Measurements from ENCODE around the gene PGAP3.
A peak's percentile ranks its signal among the peaks of the same experiment; 100 is the strongest.
"Not testable (repeated sequence)": the region's sequence is repeated elsewhere in the genome, so short reads cannot be mapped to it uniquely, and the experiment has no call there.

The PGAP3 gene

GRCh38 chr17:39729280-39729851 lies 41.5 kb upstream of the PGAP3 start:
- peak overlapping the region; percentile 62 for H3K4me3 ChIP-seq (ENCODE audit: low read depth, low read length)
- TF ChIP-seq CTCF (IDR thresholded peaks at IDR 0.05; ENCODE audit: low read depth, low read length): no peak

- no peak overlapping the region for H3K4me3 ChIP-seq (ENCODE audit: low read depth, low read length)
- TF ChIP-seq CTCF (IDR thresholded peaks at IDR 0.05; ENCODE audit: low read depth, low read length): no peak
Observed at GRCh38 chr17:39727556-39727955, 39.7 kb upstream of the PGAP3 start.

- no peak for TF ChIP-seq CTCF (IDR thresholded peaks at IDR 0.05; ENCODE audit: low read depth, low read length)
Observed at GRCh38 chr17:39726617-39727016, 38.8 kb upstream of the PGAP3 start.

GRCh38 chr17:39725923-39726322 lies 38.1 kb upstream of the PGAP3 start:
- H3K4me3 ChIP-seq (ENCODE audit: low read depth, low read length): not testable (repeated sequence)

More at GRCh38 chr17:39726617-39727016, 38.8 kb upstream of the PGAP3 start:
- H3K4me3 ChIP-seq (ENCODE audit: low read depth, low read length): no peak overlapping the region

- no peak for TF ChIP-seq CTCF (IDR thresholded peaks at IDR 0.05; ENCODE audit: low read depth, low read length)
- H3K4me3 ChIP-seq (ENCODE audit: low read depth, low read length): no peak overlapping the region
Observed at GRCh38 chr17:39724731-39725130, 36.9 kb upstream of the PGAP3 start.

- no peak for TF ChIP-seq CTCF (IDR thresholded peaks at IDR 0.05; ENCODE audit: low read depth, low read length)
- H3K4me3 ChIP-seq (ENCODE audit: low read depth, low read length): no peak overlapping the region
Observed at GRCh38 chr17:39722965-39723848, 35.4 kb upstream of the PGAP3 start.

GRCh38 chr17:39722104-39722503 lies 34.2 kb upstream of the PGAP3 start:
- no peak overlapping the region for H3K4me3 ChIP-seq (ENCODE audit: low read depth, low read length)
- TF ChIP-seq CTCF (IDR thresholded peaks at IDR 0.05; ENCODE audit: low read depth, low read length): no peak

Measured in WI38 (cell line).